Gastrocnemius medialis (tissue), 4 donors: ENCODE results near the gene FLNC.

Experiments used
- CTCF ChIP-seq, 5 experiments: fragments of 450-650 bp in 3 of 5; fragments of 200-600 bp in 2 of 5; sonication (generic) in 2 of 5; IDR thresholded peaks in 4 of 5; conservative IDR thresholded peaks in 1 of 5; 1 replicate in 4 of 5; 2 replicates in 1 of 5; pipeline ENCODE4 v1.5.1; 2016 to 2019; ENCODE audit warnings: antibody characterized with exemption in 5 of 5, mild to moderate bottlenecking in 3 of 5, moderate library complexity in 3 of 5
- POLR2A ChIP-seq, 2 donors: fragments of 450-650 bp; IDR thresholded peaks; one replicate each; pipeline ENCODE4 v1.6.1; 2017; ENCODE audit warnings: antibody characterized with exemption in 2 of 2, mild to moderate bottlenecking in 2 of 2, moderate library complexity in 2 of 2

GRCh38 chr7:128815289-128815942 is 14.8 kb upstream of the FLNC start:
- no peak for TF ChIP-seq CTCF (IDR thresholded peaks at IDR 0.05 in 4 of 5, conservative IDR thresholded peaks at IDR 0.05 in 1 of 5)
- TF ChIP-seq POLR2A (IDR thresholded peaks at IDR 0.05): no peak
